Neuronal stem cell (in vitro differentiated cells): ENCODE data around the gene LARP7.

Source experiments
- DNase-seq: peaks from one replicate; pipeline ENCODE4 v3.0.0-alpha.2; 2013; ENCODE audit warnings: low spot score
- H2AFZ ChIP-seq: one replicate; pipeline ENCODE4 v1.6.1; 2013; ENCODE audit warnings: mild to moderate bottlenecking, low read length, inconsistent platforms
- H2AK5ac ChIP-seq: 2 replicates; pipeline ENCODE4 v1.6.1; 2013; ENCODE audit warnings: low read depth, mild to moderate bottlenecking, inconsistent platforms, low read length, moderate library complexity, mixed read lengths
- H2BK120ac ChIP-seq: 2 replicates; pipeline ENCODE4 v1.6.1; 2013; ENCODE audit warnings: low read depth, mild to moderate bottlenecking, inconsistent platforms, low read length, moderate library complexity, mixed read lengths
- H2BK12ac ChIP-seq: one replicate; pipeline ENCODE4 v1.6.1; 2013; ENCODE audit warnings: low read length, inconsistent platforms
- H2BK15ac ChIP-seq: 2 replicates; pipeline ENCODE4 v1.6.1; 2013; ENCODE audit warnings: mild to moderate bottlenecking, low read length, inconsistent platforms, mixed read lengths
- H2BK5ac ChIP-seq: one replicate; pipeline ENCODE4 v1.6.1; 2013; ENCODE audit warnings: inconsistent platforms, mild to moderate bottlenecking, low read length, moderate library complexity
- H3K14ac ChIP-seq: one replicate; pipeline ENCODE4 v1.6.1; 2013; ENCODE audit warnings: low read length, inconsistent platforms
- H3K18ac ChIP-seq: 2 replicates; pipeline ENCODE4 v1.6.1; 2013; ENCODE audit warnings: low read length, inconsistent platforms
- H3K23ac ChIP-seq: 2 replicates; pipeline ENCODE4 v1.6.1; 2013; ENCODE audit warnings: low read depth, mild to moderate bottlenecking, mixed read lengths, low read length, inconsistent platforms; ENCODE audit not compliant: poor library complexity
- H3K27ac ChIP-seq: replicated peaks from 3 replicates; pipeline ENCODE4 v1.5.1; 2013; ENCODE audit warnings: low read length, inconsistent platforms
- H3K27me3 ChIP-seq, 3 experiments: 2 replicates each; pipeline ENCODE4 v1.6.1; 2013; ENCODE audit warnings: low read length in 3 of 3, mild to moderate bottlenecking in 2 of 3, inconsistent platforms in 1 of 3, low read depth in 1 of 3, mixed read lengths in 1 of 3, moderate library complexity in 1 of 3; ENCODE audit not compliant: control insufficient read depth in 3 of 3, insufficient read depth in 3 of 3
- H3K36me3 ChIP-seq, 2 donors: replicated peaks in 1 of 2; 2 replicates each; pipeline ENCODE4 v1.6.1; 2013; ENCODE audit warnings: low read length in 2 of 2; ENCODE audit not compliant: control insufficient read depth in 2 of 2, insufficient read depth in 2 of 2
- H3K4ac ChIP-seq: 2 replicates; pipeline ENCODE4 v1.6.1; 2013; ENCODE audit warnings: inconsistent platforms, mild to moderate bottlenecking, low read length, moderate library complexity
- H3K4me1 ChIP-seq, 2 donors: 1 replicate in 1 of 2; 2 replicates in 1 of 2; pipeline ENCODE4 v1.6.1; 2013; ENCODE audit warnings: low read length in 2 of 2, low read depth in 1 of 2; ENCODE audit not compliant: control insufficient read depth in 2 of 2, insufficient read depth in 1 of 2
- H3K4me2 ChIP-seq: one replicate; pipeline ENCODE4 v1.6.1; 2013; ENCODE audit warnings: mild to moderate bottlenecking, low read length, inconsistent platforms; ENCODE audit not compliant: insufficient read depth, poor library complexity, severe bottlenecking
- H3K4me3 ChIP-seq, 2 donors: 2 replicates each; pipeline ENCODE4 v1.5.1; 2013; ENCODE audit warnings: low read length in 2 of 2, mild to moderate bottlenecking in 2 of 2, inconsistent platforms in 1 of 2, moderate library complexity in 1 of 2
- H3K79me1 ChIP-seq: one replicate; pipeline ENCODE4 v1.6.1; 2013; ENCODE audit warnings: low read depth, mild to moderate bottlenecking, inconsistent platforms, low read length, moderate library complexity
- H3K9ac ChIP-seq: one replicate; pipeline ENCODE4 v1.6.1; 2013; ENCODE audit warnings: mild to moderate bottlenecking, low read depth, low read length, inconsistent platforms; ENCODE audit not compliant: poor library complexity
- H3K9me3 ChIP-seq, 2 donors: replicated peaks in 1 of 2; 2 replicates each; pipeline versions ENCODE3 to v1.6.1; 2013; ENCODE audit warnings: low read length in 2 of 2, mild to moderate bottlenecking in 2 of 2, inconsistent platforms in 1 of 2, low read depth in 1 of 2, mixed read lengths in 1 of 2, moderate library complexity in 1 of 2; ENCODE audit not compliant: control insufficient read depth in 2 of 2, insufficient read depth in 1 of 2
- H4K8ac ChIP-seq: one replicate; pipeline ENCODE4 v1.6.1; 2013; ENCODE audit warnings: low read depth, mild to moderate bottlenecking, inconsistent platforms, low read length, moderate library complexity
- H4K91ac ChIP-seq: one replicate; pipeline ENCODE4 v1.6.1; 2013; ENCODE audit warnings: low read length, low read depth, mild to moderate bottlenecking, inconsistent platforms; ENCODE audit not compliant: poor library complexity
- WGBS, 2 donors: extraction: QIAGEN DNeasy Blood & Tissue Kit; methylation state at CpG; one replicate each; pipeline ENCODE4 v1.1.7; 2013; ENCODE audit warnings: missing lambda C conversion rate in 2 of 2, mixed read lengths in 1 of 2; ENCODE audit not compliant: insufficient read length in 2 of 2, insufficient replicate concordance in 1 of 2; ENCODE audit errors: extremely low coverage in 2 of 2; 5-methylcytosine and 5-hydroxymethylcytosine counted together

LARP7 gene

DNA sequence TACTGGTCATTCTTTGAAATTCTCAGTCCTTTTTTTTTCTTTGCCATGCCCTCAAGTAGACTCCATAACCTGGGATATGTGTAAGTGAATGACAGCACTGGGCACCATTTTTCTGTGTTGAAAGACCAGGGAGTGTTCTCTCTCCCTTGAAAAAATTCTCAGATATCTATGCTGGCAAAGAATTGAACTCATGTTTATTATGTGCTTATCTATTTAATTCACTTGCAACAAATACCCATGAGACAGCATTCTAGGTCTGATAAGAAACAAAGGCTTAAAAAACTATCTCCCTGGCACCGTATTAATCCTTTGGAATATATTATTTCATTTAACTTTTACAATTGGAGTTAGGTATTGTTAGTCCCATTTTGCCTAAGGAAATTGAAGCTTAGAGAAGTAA lies 36.7 kb downstream of the LARP7 start:
- Histone ChIP-seq H2BK15ac (no peak overlapping the region), H3K36me3 (no peaks in the 10 kb centered on the region), H3K4ac (no peak overlapping the region), H3K4me1 (no peaks in the 10 kb centered on the region), H3K79me1 (no peaks in the 10 kb centered on the region), H4K91ac (no peak overlapping the region), H3K4me2 (no peak overlapping the region), H3K9ac (no peak overlapping the region), H3K23ac (no peak overlapping the region), H3K27me3 (no peaks in the 10 kb centered on the region), H2AK5ac (no peak overlapping the region), H3K9me3 (peaks cover 0 to 2% of the 10 kb centered on the region in 2 donors), H2BK12ac (no peak overlapping the region), H3K14ac (no peak overlapping the region), H3K4me3 (no peak overlapping the region), H2AFZ (no peak overlapping the region), H2BK120ac (no peak overlapping the region), H3K18ac (no peak overlapping the region), H3K27ac (no peak overlapping the region), H4K8ac (no peak overlapping the region), H2BK5ac (no peak overlapping the region)
- no CpG with 5 or more reads among the region's 1 CpG for WGBS, 2 donors
- no peak for DNase-seq

DNA sequence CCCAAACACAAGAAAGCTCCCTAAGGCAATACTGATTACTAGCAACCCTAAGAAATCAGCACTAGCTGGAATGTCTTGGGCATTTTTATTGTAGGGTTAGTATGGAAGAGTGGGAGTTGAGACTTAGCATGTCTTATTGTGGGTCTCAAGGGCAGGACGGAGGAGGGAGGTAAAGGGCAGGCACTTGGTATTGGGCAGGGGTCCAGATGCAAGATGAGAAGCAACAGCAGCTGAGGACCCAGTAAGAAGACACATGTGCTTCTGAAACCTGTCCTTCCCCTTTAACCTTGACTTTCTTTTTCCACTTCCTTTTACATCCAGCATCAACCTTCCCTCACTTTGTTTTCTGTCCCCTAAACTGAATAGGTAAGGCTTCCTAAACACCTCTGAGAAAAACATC lies 37.4 kb downstream of the LARP7 start:
- Histone ChIP-seq H4K8ac (no peak overlapping the region), H4K91ac (no peak overlapping the region), H2BK5ac (no peak overlapping the region), H3K23ac (no peak overlapping the region), H3K4me2 (no peak overlapping the region), H3K14ac (no peak overlapping the region), H3K9me3 (peaks cover 0 to 2% of the 10 kb centered on the region in 2 donors), H3K18ac (no peak overlapping the region), H3K9ac (no peak overlapping the region), H2AK5ac (no peak overlapping the region), H3K4me3 (no peak overlapping the region), H3K4me1 (no peaks in the 10 kb centered on the region), H2BK15ac (no peak overlapping the region), H3K27ac (no peak overlapping the region), H3K79me1 (no peaks in the 10 kb centered on the region), H2BK12ac (no peak overlapping the region), H3K27me3 (no peaks in the 10 kb centered on the region), H2BK120ac (no peak overlapping the region), H3K36me3 (no peaks in the 10 kb centered on the region), H2AFZ (no peak overlapping the region), H3K4ac (no peak overlapping the region)
- WGBS, 2 donors = no CpG with 5 or more reads among the region's 1 CpG
- DNase-seq = no peak

DNA sequence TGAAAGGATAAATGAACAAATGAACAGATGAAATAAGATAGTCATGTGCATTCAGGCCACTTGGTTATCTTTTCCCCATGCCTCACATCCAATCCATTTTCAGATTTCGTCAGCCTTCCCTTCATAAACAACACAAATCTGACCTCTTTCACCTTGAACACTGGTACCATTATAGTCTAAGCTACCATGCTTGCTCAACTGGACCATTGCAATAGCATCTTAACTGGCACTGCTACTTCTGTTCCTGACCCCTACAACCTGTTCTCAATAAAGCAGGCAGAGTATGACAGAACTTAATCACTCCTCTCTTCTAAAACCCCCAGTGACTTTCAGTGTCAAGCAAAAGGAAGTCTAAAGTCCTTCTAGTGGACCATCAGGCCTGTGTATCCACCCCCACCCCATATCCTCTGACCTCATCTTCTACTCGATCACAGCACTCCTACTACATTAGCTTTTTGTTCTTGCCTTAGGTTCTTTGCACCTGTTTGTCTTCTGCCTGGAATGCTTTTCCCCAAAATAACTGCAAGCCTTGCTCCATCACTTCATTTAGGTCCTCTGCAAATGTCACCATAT lies 40.7 kb downstream of the LARP7 start:
- no CpG with 5 or more reads among the region's 2 CpGs for WGBS, 2 donors
- no peak for DNase-seq

GRCh38 chr4:112680996-112681395 lies 44.1 kb downstream of the LARP7 start:
- no peak overlapping the region for H2AK5ac ChIP-seq
- no peak overlapping the region for H2BK120ac ChIP-seq
- no peak overlapping the region for H3K4me3 ChIP-seq
- no peak overlapping the region for H3K14ac ChIP-seq
- WGBS, 2 donors = no CpG with 5 or more reads among the region's 2 CpGs
- H3K18ac ChIP-seq = no peak overlapping the region
- no peak overlapping the region for H3K4me2 ChIP-seq
- no peaks in the 10 kb centered on the region for H3K36me3 ChIP-seq
- H2AFZ ChIP-seq = no peak overlapping the region
- no peak overlapping the region for H3K23ac ChIP-seq
- H2BK15ac ChIP-seq = no peak overlapping the region
- no peak overlapping the region for H4K91ac ChIP-seq
- no peak overlapping the region for H3K4ac ChIP-seq
- H4K8ac ChIP-seq = no peak overlapping the region
- no peaks in the 10 kb centered on the region for H3K4me1 ChIP-seq
- H3K27me3 ChIP-seq = no peaks in the 10 kb centered on the region
- no peak overlapping the region for H3K9ac ChIP-seq
- H3K27ac ChIP-seq = no peak overlapping the region
- DNase-seq = no peak
- H2BK12ac ChIP-seq = no peak overlapping the region
- H3K9me3 ChIP-seq = no peaks in the 10 kb centered on the region
- no peaks in the 10 kb centered on the region for H3K79me1 ChIP-seq
- no peak overlapping the region for H2BK5ac ChIP-seq

More for the DNA sequence above, 40.7 kb downstream of the LARP7 start:
- H3K27ac ChIP-seq = no peak overlapping the region
- H2BK120ac ChIP-seq = no peak overlapping the region
- H3K4me1 ChIP-seq = no peaks in the 10 kb centered on the region
- no peaks in the 10 kb centered on the region for H3K9me3 ChIP-seq
- no peak overlapping the region for H2BK12ac ChIP-seq
- H3K79me1 ChIP-seq = no peaks in the 10 kb centered on the region
- no peaks in the 10 kb centered on the region for H3K27me3 ChIP-seq
- no peak overlapping the region for H2AFZ ChIP-seq
- no peak overlapping the region for H3K4me2 ChIP-seq
- no peaks in the 10 kb centered on the region for H3K36me3 ChIP-seq
- no peak overlapping the region for H2BK15ac ChIP-seq
- H2AK5ac ChIP-seq = no peak overlapping the region
- H3K23ac ChIP-seq = no peak overlapping the region
- H3K14ac ChIP-seq = no peak overlapping the region
- H3K4me3 ChIP-seq = no peak overlapping the region
- no peak overlapping the region for H2BK5ac ChIP-seq
- no peak overlapping the region for H3K9ac ChIP-seq
- H4K91ac ChIP-seq = no peak overlapping the region
- H4K8ac ChIP-seq = no peak overlapping the region
- no peak overlapping the region for H3K4ac ChIP-seq
- no peak overlapping the region for H3K18ac ChIP-seq
